HG03565 (cell line): Measurements from ENCODE around the gene PIEZO2.
"Not testable (repeated sequence)": the region's sequence is repeated elsewhere in the genome, so short reads cannot be mapped to it uniquely, and the experiment has no call there.

Experiments
- ATAC-seq: cut with Tn5 transposase; IDR thresholded peaks from one replicate; pipeline ENCODE4 v1.9.1; 2021; ENCODE audit warnings: mild to moderate bottlenecking, moderate library complexity; ENCODE audit not compliant: unreplicated experiment

PIEZO2 gene

GRCh38 chr18:11153097-11153496 lies 3.7 kb upstream of the PIEZO2 start:
- ATAC-seq, result no peak

DNA sequence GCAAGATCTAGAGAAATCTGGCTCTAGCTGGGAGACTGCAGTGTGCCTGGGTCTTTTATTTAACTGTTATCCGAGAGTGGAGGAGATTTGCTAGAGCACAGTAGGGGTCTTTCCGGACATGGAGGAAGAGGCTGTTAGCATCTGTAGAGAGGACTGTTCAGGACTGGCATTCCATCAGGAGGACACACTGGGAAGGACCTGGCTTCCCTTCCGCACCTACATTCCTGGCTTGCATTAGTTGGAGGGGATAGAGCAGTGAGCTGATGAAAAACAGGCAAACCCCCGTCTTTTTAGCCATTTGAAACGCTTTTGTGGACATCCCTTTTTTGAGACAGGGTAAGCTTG lies 874 bp upstream of the PIEZO2 start:
- no peak for ATAC-seq

GRCh38 chr18:11148680-11149440 lies 509 bp downstream of the PIEZO2 start:
- ATAC-seq, result no peak

DNA sequence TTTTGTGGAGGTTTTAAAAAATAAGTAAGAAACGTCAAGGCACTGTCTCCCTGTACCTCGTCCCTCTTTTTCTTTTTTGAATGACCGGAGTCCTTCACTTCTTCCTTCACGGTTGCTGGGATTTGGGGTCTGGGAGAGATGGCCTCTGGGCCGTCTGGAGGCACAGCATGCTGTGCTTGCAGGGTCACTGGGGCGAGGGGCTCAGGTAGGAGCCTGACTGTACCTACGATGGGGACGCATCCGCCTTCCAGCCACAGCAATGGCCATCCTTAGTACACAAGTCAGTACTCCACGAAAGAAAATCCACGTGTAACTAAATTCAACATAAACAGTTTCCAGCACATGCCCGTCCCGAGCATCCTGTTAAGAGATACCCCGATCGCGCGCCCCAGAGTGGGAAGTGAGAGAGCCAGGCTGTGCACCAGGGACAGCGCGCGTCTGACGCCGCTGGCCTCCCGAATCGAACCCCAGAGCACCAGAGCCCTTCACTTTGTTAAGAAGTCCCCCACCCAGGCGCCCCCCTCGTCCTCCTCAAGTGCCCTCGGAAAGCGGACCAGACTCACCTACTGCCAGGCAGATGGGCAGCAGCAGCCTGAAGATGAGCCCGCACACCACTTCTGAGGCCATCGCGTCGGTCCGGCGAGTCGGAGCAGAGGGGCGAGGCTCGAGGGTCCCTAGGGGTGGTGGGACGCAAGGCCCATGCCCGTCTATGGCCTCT lies 1.2 kb downstream of the PIEZO2 start:
- ATAC-seq, result no peak

- no peak for ATAC-seq
These were observed 1.9 kb downstream of the PIEZO2 start for GRCh38 chr18:11147371-11147951.

DNA sequence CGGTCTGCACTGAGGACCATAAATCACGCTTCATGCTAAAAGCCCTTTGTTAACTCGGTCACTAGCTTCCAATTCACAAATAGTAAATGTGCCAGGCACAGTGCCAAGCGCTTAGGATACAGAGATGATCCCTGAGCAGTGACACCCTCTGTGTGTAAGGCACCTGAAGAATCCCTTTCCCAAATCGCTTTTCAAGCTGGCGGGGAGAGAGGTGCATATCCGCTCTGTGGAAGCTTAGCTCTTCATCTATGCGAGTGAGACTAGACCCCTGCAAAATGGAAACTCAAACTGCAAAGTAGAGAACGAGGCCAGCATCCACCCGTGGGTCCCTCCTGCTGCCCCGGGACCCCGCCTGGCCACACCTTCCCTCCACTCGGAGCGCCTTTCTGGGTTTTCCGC lies 2.4 kb downstream of the PIEZO2 start:
- ATAC-seq, result no peak

DNA sequence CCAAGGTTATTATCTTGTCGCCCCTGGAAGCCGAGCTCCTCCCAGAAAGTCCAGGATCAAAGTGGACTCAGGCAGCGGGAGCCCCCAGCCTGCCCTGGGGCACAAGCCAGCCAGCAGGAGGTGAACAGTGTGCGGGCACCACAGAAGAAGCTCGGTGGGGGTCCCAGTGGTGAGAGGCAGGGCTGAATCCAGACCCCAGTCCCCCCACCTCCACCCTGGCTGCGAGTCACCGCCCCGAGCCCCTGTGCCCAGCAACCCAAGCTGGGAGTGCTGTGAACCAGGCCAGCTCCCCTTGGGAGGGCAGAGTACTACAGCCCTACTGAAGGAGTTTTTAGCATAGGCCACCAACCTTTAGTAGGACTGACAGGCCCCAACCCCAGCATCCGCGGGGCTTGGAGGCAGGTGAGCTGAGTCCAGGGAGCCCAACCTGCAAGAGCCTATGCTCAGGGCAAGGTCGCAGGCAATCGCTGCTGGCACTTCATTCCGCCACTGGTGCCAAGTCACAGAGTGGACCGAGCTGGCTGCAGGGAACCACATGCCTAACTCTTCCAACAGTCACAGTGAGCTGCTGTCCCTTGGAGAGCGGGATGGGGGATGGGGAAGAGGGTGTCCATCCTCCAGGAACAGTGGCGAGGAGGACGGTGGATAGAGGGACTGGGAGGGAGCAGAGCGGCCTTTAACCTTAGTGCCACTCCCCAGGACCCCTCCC lies 3.0 kb downstream of the PIEZO2 start:
- no peak for ATAC-seq

GRCh38 chr18:11145413-11146191 lies 3.8 kb downstream of the PIEZO2 start:
- ATAC-seq, result no peak

DNA sequence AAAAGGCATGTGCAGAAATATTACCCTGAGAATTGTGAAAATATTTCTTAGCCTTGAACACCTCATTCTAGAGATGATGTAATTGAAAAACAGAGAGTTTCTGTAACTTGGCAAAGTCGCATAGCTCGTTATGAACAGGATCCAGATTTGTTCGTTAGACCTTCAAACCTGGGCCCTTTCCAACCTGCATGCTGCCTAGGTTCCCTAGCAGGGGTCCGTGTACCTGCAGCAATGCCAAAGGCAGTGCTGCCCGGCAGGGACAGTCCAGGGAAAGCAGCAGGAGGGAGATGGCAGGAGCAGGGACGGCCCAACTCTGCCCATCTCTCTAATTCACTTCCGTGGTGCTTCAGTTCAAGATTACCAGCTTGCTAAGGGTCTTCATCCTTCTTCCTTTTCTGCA lies 12.0 kb downstream of the PIEZO2 start:
- ATAC-seq, result no peak

- ATAC-seq, result no peak
These were observed 13.1 kb downstream of the PIEZO2 start for GRCh38 chr18:11136241-11136640.

- ATAC-seq, result no peak
These were observed 14.4 kb downstream of the PIEZO2 start for GRCh38 chr18:11134940-11135339.

DNA sequence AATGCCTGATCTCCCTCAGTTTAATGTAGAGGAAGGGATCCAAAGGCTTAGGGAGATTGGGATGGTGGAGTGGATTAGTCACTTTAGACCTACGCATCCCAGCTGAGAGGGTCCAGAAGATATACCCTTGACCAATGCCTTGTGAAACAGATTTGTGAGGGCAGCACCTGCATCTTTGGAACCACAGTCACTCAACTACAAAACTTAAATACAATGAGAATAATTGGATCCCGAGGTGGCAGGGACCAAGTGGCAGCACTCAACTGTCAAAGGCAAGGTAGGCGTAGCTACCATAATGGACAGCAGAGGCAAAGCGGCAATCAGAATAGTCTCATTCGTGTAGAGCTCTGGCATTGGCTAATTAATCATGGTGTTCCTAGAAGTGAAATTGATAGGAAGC lies 20.3 kb downstream of the PIEZO2 start:
- not testable (repeated sequence) for ATAC-seq

- no peak for ATAC-seq
These were observed 23.7 kb downstream of the PIEZO2 start for GRCh38 chr18:11125492-11126315.

DNA sequence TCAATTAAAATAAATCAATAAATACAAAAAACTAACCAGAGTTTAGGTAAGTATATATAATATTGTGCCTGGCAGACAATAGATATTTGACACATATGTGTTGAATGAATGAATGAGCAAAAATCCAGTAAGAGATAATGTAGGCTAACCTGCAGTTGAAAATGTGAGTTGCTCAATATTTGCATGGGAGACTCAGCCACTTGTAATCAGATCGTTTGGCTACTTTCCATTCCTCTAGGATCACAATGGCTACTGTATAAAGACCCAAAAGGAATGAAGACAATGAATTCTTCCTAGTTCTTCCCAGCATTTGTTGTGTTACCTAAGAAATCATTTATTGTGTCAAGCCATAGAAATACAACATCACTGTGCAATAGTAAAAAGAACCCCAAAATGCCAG lies 25.3 kb downstream of the PIEZO2 start:
- no peak for ATAC-seq

GRCh38 chr18:11121443-11121849 lies 27.9 kb downstream of the PIEZO2 start:
- ATAC-seq, result no peak

GRCh38 chr18:11119959-11120587 lies 29.3 kb downstream of the PIEZO2 start:
- ATAC-seq, result no peak

DNA sequence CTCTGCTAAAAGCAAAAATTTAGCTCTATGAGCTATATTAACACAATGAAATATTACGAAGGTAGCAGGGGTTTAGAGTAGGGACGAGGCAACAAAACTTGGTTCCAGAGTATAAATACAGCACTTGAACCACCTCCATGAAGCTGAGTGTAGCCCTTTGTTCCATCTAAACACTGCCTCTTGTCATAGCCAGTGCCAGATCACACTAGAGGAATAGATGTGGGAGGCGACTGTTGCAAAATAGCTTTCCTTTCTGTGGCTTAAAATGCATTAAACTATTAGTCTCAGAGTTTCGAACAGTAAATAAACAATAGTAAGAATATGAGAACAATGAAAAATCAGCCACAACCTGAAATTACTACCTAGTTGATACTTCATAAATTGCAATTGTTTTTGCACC lies 29.8 kb downstream of the PIEZO2 start:
- no peak for ATAC-seq

- ATAC-seq, result no peak
These were observed 31.2 kb downstream of the PIEZO2 start for GRCh38 chr18:11118051-11118766.

- ATAC-seq, result no peak
These were observed 34.1 kb downstream of the PIEZO2 start for GRCh38 chr18:11115276-11115675.
